ENCODE measurements around the gene CREB3L1.

DNA sequence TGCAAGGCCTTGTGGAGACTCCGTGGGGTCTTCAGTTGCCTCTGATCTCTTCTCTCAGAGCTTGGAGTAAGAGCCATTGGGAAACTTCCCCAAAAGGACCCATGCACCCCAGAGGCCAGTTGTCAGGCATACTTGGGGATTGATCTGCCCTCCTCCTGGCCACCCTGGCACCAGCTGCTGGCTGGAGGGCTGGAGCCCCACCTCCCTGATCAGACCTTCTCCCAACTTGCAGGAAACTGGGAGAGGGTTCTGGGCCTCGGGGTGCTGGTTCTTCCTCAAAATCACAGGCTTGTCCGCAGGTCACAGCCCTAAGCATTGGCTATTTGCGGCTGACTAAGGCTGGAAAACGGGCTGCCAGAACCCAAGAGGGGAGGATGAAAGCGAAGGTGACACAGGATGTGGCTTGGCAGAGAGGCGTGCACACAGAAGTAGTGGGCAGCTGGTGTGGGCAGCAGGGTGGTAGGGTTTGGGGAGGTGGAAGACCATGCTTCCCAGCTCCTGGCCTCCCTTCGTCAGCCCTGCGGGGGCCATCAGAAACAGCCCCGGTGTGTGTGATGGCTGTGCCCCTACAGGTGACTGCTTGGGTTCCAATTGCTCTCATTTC is 68.5 kb downstream of the CREB3L1 start:
- TF ChIP-seq, protein P1, sequence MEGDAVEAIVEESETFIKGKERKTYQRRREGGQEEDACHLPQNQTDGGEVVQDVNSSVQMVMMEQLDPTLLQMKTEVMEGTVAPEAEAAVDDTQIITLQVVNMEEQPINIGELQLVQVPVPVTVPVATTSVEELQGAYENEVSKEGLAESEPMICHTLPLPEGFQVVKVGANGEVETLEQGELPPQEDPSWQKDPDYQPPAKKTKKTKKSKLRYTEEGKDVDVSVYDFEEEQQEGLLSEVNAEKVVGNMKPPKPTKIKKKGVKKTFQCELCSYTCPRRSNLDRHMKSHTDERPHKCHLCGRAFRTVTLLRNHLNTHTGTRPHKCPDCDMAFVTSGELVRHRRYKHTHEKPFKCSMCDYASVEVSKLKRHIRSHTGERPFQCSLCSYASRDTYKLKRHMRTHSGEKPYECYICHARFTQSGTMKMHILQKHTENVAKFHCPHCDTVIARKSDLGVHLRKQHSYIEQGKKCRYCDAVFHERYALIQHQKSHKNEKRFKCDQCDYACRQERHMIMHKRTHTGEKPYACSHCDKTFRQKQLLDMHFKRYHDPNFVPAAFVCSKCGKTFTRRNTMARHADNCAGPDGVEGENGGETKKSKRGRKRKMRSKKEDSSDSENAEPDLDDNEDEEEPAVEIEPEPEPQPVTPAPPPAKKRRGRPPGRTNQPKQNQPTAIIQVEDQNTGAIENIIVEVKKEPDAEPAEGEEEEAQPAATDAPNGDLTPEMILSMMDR (IDR thresholded peaks at IDR 0.05): no peak
- TF ChIP-seq POLR2A (IDR thresholded peaks at IDR 0.05): no peak

All from right lobe of liver (tissue), 4 donors.